GM19324 (cell line): ENCODE results near the gene DENND1C.
"Not testable (repeated sequence)": the region's sequence is repeated elsewhere in the genome, so short reads cannot be mapped to it uniquely, and the experiment has no call there.

Source experiments
- ATAC-seq: cut with Tn5 transposase; IDR thresholded peaks from one replicate; pipeline ENCODE4 v1.9.1; 2021; ENCODE audit warnings: mild to moderate bottlenecking, moderate library complexity; ENCODE audit not compliant: unreplicated experiment, low FRiP score

The DENND1C gene

GRCh38 chr19:6509118-6509971, 27.8 kb upstream of the DENND1C start:
- ATAC-seq: no peak

DNA sequence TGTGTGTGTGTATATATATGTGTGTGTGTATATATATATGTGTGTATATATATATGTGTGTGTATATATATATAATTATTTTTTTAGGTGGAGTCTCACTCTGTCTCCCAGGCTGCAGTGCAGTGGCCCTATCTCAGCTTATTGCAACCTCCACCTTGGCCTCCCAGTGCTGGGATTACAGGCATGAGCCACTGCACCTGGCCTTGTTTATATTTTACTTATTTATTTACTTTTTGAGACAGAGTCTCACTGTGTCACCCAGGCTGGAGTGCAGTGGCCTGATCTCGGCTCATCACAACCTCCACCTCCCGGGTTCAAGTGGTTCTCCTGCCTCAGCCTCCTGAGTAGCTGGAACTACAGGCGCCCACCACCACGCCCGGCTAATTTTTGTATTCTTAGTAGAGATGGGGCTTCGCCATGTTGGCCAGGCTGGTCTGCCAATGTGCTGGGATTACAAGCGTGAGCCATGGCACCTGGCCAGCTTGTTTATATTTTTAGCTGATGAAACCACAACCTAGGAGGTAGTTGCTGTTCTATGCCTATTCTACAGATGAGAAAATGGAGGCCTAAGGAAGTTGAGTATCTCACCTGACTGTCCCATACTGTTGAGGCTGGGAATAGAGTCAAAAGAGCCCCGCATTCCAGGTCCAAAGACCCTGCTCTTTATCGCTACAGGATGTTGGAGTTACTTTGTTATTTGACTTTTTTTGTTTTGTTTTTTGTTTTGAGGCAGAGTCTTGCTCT, 26.6 kb upstream of the DENND1C start:
- ATAC-seq: not testable (repeated sequence)

GRCh38 chr19:6503407-6504201, 22.0 kb upstream of the DENND1C start:
- no peak for ATAC-seq

- ATAC-seq: no peak
These were observed 20.4 kb upstream of the DENND1C start, which contains the start of gene TUBB4A for GRCh38 chr19:6501740-6502648. TUBB4A (minus strand) TSS chr19:6502309; CDS start chr19:6502212, 97 bp downstream.

DNA sequence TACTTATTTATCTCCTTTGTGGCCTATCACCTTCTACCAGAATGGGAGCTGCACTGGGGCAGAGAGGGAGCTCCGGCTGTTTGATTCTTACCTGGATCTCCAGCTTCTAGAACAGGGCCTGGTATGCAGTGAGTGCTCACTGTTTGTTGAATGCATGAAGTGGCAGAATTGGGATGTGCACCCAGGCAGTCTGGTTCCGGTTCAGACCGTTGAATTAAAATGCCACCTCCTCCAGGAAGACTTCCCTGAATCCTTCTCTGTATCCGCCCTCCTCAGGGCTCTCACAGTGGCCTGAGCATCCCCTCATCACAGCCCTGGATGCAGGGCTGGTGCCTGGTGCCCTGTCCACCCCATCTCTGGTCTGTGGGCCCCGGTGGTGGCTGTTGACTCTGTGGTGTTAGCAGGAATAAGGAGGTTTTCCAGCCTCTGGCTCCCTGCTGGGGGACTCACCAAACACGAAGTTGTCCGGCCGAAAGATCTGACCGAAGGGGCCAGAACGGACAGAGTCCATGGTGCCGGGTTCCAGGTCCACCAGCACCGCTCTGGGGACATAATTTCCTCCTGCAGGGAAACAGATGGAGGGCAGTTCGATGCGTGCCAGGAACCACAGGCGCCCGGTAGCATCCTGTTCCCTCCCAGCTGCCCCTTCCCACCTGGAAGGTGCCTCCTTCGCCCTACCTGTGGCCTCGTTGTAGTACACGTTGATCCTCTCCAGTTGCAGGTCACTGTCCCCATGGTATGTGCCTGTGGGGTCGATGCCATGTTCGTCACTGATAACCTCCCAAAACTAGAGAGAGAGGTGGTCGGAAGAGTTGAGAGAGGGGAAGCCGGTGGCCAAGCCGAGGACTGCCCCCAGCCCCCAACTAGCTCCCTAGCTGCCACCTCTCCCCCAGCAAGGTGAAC, 19.5 kb upstream of the DENND1C start:
- no peak for ATAC-seq

DNA sequence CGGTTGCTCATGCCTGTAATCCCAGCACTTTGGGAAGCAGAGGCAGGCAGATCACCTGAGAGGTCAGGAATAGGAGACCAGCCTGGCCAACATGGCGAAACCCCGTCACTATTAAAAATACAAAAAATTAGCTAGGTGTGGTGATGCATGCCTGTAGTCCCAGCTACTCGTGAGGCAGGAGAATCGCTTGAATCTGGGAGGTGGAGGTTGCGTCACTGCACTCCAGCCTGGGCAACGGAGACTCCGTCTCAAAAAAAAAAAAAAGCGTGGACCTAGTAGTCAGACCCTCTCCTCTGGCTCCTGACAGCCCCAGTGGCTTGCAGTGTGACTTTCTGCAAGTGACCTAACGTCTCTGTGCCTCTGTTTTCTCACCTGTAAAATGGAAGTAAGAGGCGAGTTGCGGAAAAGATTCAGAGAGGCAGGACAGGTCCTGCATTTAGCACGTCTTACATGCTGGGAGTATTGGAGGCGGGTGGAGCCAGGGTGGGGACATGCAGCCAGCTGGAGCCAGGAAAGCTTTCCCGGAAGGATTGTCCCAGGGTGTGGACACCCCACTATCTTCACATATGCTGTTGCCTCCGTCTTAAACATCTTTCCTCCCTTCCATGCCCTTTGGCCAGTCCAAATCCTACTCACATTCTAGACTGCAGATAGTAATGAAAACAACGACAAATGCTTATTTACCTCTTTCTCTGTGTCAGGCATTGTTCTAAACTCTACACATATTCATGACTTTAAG, 17.6 kb upstream of the DENND1C start:
- ATAC-seq: no peak

DNA sequence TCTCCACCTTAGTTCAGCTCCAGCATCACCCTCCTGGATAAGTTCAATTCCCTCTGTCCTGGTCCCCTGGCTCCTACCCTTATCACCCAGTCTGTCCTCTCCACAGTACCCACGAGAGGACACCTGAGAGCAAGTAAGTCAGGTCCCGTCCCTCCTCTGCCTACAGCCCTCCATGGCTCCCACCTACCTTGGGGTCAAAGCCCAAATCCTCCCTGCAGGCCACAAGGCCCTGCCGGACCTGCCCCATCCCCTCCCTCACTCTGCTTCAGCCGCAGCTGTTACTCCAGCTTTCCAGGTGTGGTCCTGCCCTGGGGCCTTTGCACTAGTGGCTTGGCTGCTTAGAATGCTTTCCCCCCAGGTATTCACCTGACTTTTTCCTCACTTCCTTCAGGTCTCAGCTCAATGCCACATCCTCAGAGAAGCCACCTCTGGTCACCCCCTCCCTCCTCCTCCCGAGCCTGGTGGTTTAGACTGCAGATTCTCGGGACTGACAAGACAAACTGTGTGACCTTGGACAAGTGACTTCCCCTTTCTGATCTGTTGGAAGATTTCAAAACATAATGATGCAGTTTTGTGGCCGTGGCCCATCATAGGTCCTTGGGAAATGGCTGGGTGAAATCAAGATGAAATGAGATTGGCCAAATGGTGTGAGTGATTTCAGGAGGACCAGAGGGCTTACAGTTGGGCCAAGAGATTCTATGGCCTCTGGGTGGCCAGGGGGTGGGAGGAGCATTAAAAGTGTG, 16.9 kb upstream of the DENND1C start:
- no peak for ATAC-seq

DNA sequence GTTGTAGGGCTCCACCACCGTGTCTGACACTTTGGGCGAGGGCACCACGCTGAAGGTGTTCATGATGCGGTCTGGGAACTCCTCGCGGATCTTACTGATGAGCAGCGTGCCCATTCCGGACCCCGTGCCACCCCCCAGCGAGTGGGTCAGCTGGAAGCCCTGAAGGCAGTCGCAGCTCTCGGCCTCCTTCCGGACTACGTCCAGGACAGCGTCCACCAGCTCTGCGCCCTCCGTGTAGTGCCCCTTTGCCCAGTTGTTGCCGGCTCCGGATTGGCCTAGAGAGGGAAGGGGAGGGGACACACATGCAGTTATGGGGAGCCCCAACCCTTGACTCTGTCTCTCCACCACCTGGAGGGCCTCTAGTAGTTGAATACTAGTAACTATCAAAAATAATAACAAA, 14.4 kb upstream of the DENND1C start:
- no peak for ATAC-seq

- ATAC-seq: no peak
These were observed 12.9 kb upstream of the DENND1C start for GRCh38 chr19:6494438-6495036.

DNA sequence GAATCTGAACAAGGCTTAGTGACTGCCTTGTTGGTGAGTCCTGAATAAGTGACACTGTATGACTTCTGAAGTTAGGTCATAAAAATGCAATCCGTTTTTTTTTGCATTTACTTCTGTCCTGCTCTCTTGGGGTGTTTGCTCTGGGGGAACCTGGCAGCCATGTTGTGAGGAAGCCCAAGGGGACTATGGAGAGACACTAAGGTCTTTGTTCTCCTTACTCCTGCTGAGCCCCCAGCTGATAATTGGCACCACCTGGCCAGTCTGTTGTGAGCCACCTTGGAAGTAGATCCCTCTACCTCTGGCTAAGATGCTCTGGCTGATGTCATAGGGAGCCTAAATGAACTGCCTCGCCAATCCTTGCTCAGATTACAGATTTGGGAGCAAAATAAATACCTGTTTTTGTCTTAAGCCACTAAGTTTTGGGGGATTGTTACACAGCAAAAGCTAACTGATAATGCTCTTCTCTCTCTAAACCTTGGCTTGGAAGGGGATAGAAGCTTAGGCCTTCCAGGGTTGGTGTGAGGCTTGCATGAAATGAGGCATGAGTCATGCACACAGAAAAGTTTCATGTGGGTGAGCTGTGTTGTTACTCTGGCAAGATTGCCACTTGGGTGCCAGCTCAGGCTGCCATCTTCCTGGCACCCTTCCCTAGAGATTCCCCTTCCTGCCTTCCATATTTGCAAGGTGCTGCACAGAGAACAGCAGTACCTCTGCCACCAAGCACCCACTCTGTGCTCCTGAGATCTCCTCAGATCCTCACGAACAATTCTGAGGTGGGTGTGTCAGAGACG, 10.4 kb upstream of the DENND1C start:
- ATAC-seq: no peak

GRCh38 chr19:6490134-6490533, 8.5 kb upstream of the DENND1C start:
- ATAC-seq: no peak

- no peak for ATAC-seq
These were observed 7.9 kb upstream of the DENND1C start for GRCh38 chr19:6489278-6490061.

DNA sequence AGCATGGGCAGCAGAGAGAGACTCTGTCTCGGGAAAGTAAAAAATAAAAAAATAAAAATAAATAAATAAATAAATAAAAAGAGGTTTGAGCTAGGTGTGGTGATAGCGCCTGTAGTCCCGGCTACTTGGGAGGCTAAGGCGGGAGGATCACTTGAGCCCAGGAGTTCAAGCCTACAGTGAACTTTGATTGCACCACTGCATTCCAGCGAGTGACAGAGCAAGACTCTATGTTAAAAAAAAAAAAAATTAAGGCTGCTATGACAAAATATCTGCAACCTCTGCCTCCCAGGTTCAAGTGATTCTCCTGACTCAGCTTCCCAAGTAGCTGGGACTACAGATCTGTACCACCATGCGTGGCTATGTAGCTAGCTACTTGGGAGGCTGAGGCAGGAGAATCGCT, 3.2 kb upstream of the DENND1C start:
- no peak for ATAC-seq

DNA sequence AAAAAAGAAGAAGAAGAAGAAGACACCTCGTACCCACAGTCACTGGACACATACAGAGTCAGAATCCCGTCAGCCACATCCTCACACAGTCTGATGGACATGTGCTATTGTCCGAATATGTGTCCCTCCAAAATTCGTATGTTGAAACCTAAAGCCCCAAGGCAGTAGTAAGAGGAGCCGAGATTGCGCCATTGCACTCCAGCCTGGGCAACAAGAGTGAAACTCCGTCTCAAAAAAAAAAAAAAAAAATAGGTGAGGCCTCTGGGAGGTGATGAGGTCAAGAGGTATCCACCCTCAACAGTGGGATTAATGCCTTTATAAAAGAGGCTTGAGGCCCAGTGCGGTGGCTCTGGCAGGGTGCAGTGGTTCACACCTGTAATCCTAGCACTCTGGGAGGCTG, 2.6 kb upstream of the DENND1C start:
- no peak for ATAC-seq

DNA sequence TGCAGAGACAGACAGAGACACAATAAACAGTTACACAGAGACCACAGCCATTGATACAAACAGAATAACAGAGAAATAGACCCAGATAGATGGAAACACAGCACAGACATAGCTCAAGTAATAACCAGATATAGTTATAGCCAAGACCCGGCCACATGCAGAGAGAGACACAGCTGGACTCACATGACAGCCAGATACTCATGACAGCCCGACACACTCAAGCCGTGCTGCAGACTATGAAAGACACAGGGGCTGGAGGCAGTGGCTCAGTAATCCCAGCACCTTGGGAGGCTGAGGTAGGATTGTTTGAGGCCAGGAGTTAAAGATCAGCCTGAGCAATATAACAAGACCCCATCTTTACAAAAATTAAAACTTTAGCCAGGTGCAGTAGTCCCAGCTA, 1.6 kb upstream of the DENND1C start:
- ATAC-seq: no peak

- ATAC-seq: no peak
These were observed 728 bp upstream of the DENND1C start for GRCh38 chr19:6482343-6482686.
